ENCODE results near the gene NSMF.
"Not testable (repeated sequence)": the region's sequence is repeated elsewhere in the genome, so short reads cannot be mapped to it uniquely, and the experiment has no call there.

Gene NSMF

GRCh38 chr9:137475666-137476065 lies 16.5 kb upstream of the NSMF start:
- FAIRE-seq: no peak

GRCh38 chr9:137474271-137474670 lies 15.1 kb upstream of the NSMF start:
- FAIRE-seq: no peak

GRCh38 chr9:137470785-137471184 lies 11.7 kb upstream of the NSMF start:
- no peak for FAIRE-seq

GRCh38 chr9:137467896-137468295 lies 8.8 kb upstream of the NSMF start:
- FAIRE-seq: no peak

GRCh38 chr9:137467161-137467581 lies 8.0 kb upstream of the NSMF start:
- no peak for FAIRE-seq

GRCh38 chr9:137466389-137467085 lies 7.4 kb upstream of the NSMF start:
- FAIRE-seq: not testable (repeated sequence)

GRCh38 chr9:137465720-137466388 lies 6.7 kb upstream of the NSMF start:
- FAIRE-seq: no peak

GRCh38 chr9:137465000-137465719 lies 6.0 kb upstream of the NSMF start:
- no peak for FAIRE-seq

GRCh38 chr9:137464291-137464999 lies 5.3 kb upstream of the NSMF start:
- no peak for FAIRE-seq

- no peak for FAIRE-seq
These were observed 4.8 kb upstream of the NSMF start for GRCh38 chr9:137463931-137464290.

GRCh38 chr9:137462986-137463930 lies 4.1 kb upstream of the NSMF start:
- no peak for FAIRE-seq

- FAIRE-seq: no peak
These were observed 3.4 kb upstream of the NSMF start for GRCh38 chr9:137462396-137462985.

- FAIRE-seq: no peak
These were observed 2.7 kb upstream of the NSMF start for GRCh38 chr9:137461663-137462395.

GRCh38 chr9:137461316-137461662 lies 2.2 kb upstream of the NSMF start:
- no peak for FAIRE-seq

- no peak for FAIRE-seq
These were observed 1.5 kb upstream of the NSMF start for GRCh38 chr9:137460363-137461315.

- FAIRE-seq: no peak
These were observed 648 bp upstream of the NSMF start for GRCh38 chr9:137459601-137460362.

GRCh38 chr9:137458194-137459151 lies 661 bp downstream of the NSMF start:
- FAIRE-seq: no peak

Measured in A204.1 (cell line).